Testis (tissue), 3 donors: ENCODE measurements around the gene CACNA2D4. TPM values are rescaled to one million over a fixed set of nuclear protein-coding genes. Genes with fewer than 3 reads are reported as not detected.

ENCODE experiments used
- DNase-seq: peaks from one replicate; pipeline ENCODE4 v3.0.0-alpha.2; 2019
- H3K27ac ChIP-seq, 2 donors: fragments of 200-600 bp; sonication (generic); one replicate each; pipeline ENCODE4 v1.5.1; 2019
- H3K27me3 ChIP-seq: fragments of 200-600 bp; sonication (generic); one replicate; pipeline ENCODE4 v1.5.1; 2019
- H3K36me3 ChIP-seq: fragments of 200-600 bp; sonication (generic); one replicate; pipeline ENCODE4 v1.5.1; 2017; ENCODE audit warnings: low read depth; ENCODE audit errors: missing control alignments
- H3K4me1 ChIP-seq: fragments of 200-600 bp; sonication (generic); one replicate; pipeline ENCODE4 v1.5.1; 2019
- H3K4me3 ChIP-seq, 2 donors: fragments of 200-600 bp; sonication (generic); one replicate each; pipeline ENCODE4 v1.5.1; 2017 to 2019
- H3K9me3 ChIP-seq: fragments of 200-600 bp; sonication (generic); one replicate; pipeline ENCODE4 v1.5.1; 2017
- POLR2A ChIP-seq: fragments of 450-650 bp; IDR thresholded peaks from one replicate; pipeline ENCODE4 v1.6.1; 2017; ENCODE audit warnings: antibody characterized with exemption, mild to moderate bottlenecking, moderate library complexity
- WGBS, 2 donors: methylation state at CpG; one replicate each; pipeline ENCODE4 v1.1.5; 2018; 5-methylcytosine and 5-hydroxymethylcytosine counted together
- intact Hi-C: fragments of 100-400 bp; cut with DNase I; formaldehyde crosslinking; loops from one replicate; pipeline ENCODE4 v1.15.1; 2023; ENCODE audit warnings: low total_unique reads
- polyA plus RNA-seq: library from polyadenylated mRNA; stranded (reverse); fragments of 350-450 nt; fragmentation: Illumina TruSeq; extraction: RNeasy Lipid Tissue Mini Kit (QIAGEN cat#74804); gene quantifications from one replicate; pipeline ENCODE4 v1.2.3, GENCODE V29; 2014; ENCODE audit warnings: low read depth, low replicate concordance; ENCODE audit not compliant: insufficient read depth
- total RNA-seq, 2 donors: library from RNA; depleted of rRNA; stranded (reverse); fragments of >200 nt; gene quantifications; one replicate each; pipeline ENCODE4 v1.2.3, GENCODE V29; 2016
- TF ChIP-seq, protein P1 (sequence below), 3 experiments: fragments of 450-650 bp in 2 of 3; fragments of 200-600 bp in 1 of 3; sonication (generic) in 1 of 3; IDR thresholded peaks; one replicate each; pipeline ENCODE4 v1.5.1; 2016 to 2019; ENCODE audit warnings: antibody characterized with exemption in 3 of 3, mild to moderate bottlenecking in 2 of 3, moderate library complexity in 1 of 3

Gene CACNA2D4
- total and polyA plus RNA-seq, 3 donors from 2014 or later = 10.8 to 18.3 (median 15.8) TPM

DNA sequence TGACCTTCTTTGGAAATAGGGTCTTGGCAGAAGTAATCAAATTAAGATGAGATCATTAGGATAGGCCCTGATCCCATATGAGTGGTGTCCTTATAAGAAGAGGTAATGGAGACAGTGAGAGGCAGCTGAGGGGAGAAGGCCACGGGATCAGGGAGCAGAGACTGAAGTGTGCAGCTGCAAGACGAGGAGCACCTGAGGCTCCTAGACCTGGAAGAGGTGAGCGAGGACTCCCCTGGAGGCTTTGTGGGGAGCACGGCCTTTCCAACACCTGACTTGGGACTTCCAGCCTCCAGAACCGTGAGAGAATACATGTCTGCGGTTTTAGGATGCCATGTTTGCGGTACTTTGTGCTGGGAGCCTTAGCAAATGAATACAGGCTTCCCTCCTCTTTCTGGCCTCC lies 60.6 kb downstream of the CACNA2D4 start:
- no peak for DNase-seq

GRCh38 chr12:1857086-1857485 lies 61.4 kb downstream of the CACNA2D4 start:
- intact Hi-C loops = no loop called here
- TF ChIP-seq POLR2A = no peak
- TF ChIP-seq, protein P1, sequence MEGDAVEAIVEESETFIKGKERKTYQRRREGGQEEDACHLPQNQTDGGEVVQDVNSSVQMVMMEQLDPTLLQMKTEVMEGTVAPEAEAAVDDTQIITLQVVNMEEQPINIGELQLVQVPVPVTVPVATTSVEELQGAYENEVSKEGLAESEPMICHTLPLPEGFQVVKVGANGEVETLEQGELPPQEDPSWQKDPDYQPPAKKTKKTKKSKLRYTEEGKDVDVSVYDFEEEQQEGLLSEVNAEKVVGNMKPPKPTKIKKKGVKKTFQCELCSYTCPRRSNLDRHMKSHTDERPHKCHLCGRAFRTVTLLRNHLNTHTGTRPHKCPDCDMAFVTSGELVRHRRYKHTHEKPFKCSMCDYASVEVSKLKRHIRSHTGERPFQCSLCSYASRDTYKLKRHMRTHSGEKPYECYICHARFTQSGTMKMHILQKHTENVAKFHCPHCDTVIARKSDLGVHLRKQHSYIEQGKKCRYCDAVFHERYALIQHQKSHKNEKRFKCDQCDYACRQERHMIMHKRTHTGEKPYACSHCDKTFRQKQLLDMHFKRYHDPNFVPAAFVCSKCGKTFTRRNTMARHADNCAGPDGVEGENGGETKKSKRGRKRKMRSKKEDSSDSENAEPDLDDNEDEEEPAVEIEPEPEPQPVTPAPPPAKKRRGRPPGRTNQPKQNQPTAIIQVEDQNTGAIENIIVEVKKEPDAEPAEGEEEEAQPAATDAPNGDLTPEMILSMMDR (IDR thresholded peaks at IDR 0.05) = no peak
- Histone ChIP-seq H3K27me3 (no peaks in the 10 kb centered on the region), H3K4me1 (no peaks in the 10 kb centered on the region), H3K36me3 (no peaks in the 10 kb centered on the region), H3K27ac (no peak overlapping the region), H3K9me3 (no peaks in the 10 kb centered on the region), H3K4me3 (no peak overlapping the region)
- WGBS, 2 donors = 40 to 64% methylated on average over 2 of the region's 2 CpGs
- no peak for DNase-seq

More for the DNA sequence above, 60.6 kb downstream of the CACNA2D4 start:
- Histone ChIP-seq H3K9me3 (no peaks in the 10 kb centered on the region), H3K36me3 (no peaks in the 10 kb centered on the region), H3K4me1 (no peaks in the 10 kb centered on the region), H3K27me3 (no peaks in the 10 kb centered on the region), H3K27ac (no peak overlapping the region), H3K4me3 (no peak overlapping the region)
- intact Hi-C loops = no loop called here
- 94 to 96% methylated on average over 6 to 7 of the region's 7 CpGs for WGBS, 2 donors
- TF ChIP-seq, protein P1 (IDR thresholded peaks at IDR 0.05) = no peak
- TF ChIP-seq POLR2A = no peak

DNA sequence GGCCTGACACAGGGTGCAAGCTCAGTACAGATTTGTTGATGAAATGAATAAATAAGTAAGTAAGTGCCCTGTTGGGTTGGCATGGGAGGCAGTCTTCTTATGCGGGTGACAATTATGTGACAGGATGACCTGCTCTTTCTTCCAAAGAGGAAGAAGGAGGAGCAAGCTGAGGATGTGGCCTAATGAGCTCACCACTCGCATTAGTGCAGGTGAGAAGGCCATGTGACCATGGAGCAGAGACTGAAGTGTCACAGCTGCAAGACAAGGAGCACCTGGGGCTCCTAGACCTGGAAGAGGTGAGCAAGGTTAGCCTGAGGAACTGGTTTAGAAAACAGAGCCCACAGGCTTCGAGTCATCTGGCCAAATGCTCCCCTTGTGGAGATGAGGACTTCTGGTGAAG lies 63.2 kb downstream of the CACNA2D4 start:
- no peak for DNase-seq
- TF ChIP-seq, protein P1 (IDR thresholded peaks at IDR 0.05) = no peak
- TF ChIP-seq POLR2A = no peak
- Histone ChIP-seq H3K4me1 (no peaks in the 10 kb centered on the region), H3K4me3 (no peak overlapping the region), H3K9me3 (no peaks in the 10 kb centered on the region), H3K27me3 (no peaks in the 10 kb centered on the region), H3K27ac (no peak overlapping the region), H3K36me3 (no peaks in the 10 kb centered on the region)
- intact Hi-C loops = no loop called here
- 83 to 86% methylated on average over 3 of the region's 3 CpGs for WGBS, 2 donors

- Histone ChIP-seq H3K9me3 (no peaks in the 10 kb centered on the region), H3K36me3 (no peaks in the 10 kb centered on the region), H3K27me3 (no peaks in the 10 kb centered on the region), H3K4me1 (no peaks in the 10 kb centered on the region), H3K4me3 (no peak overlapping the region), H3K27ac (no peak overlapping the region)
- DNase-seq = no peak
- WGBS, 2 donors = 91 to 93% methylated on average over 4 to 8 of the region's 8 CpGs
- intact Hi-C loops = no loop called here
- no peak for TF ChIP-seq POLR2A
- TF ChIP-seq, protein P1 (IDR thresholded peaks at IDR 0.05) = no peak
These were observed 64.7 kb downstream of the CACNA2D4 start for GRCh38 chr12:1853716-1854115.

- DNase-seq = no peak
- Histone ChIP-seq H3K36me3 (no peaks in the 10 kb centered on the region), H3K4me3 (no peak overlapping the region), H3K9me3 (no peaks in the 10 kb centered on the region), H3K4me1 (no peaks in the 10 kb centered on the region), H3K27ac (no peak overlapping the region), H3K27me3 (no peaks in the 10 kb centered on the region)
- TF ChIP-seq POLR2A = no peak
- TF ChIP-seq, protein P1 (IDR thresholded peaks at IDR 0.05) = no peak
- intact Hi-C loops = no loop called here
- 87 to 96% methylated on average over 1 of the region's 1 CpG for WGBS, 2 donors
These were observed 66.4 kb downstream of the CACNA2D4 start for GRCh38 chr12:1852076-1852475.
